Natural killer cell (primary cell): ENCODE results near the gene ERVK3-1. TPM values are rescaled to one million over a fixed set of nuclear protein-coding genes. Genes with fewer than 3 reads are reported as not detected.
A peak's percentile ranks its signal among the peaks of the same experiment; 100 is the strongest.

Experiments used
- ATAC-seq, 3 donors: fragments of 150-1000 bp in 2 of 3; fragments of 200-7000 bp in 1 of 3; cut with Tn5 transposase; 1 replicate in 1 of 3; 2 replicates in 2 of 3; pipeline ENCODE4 v1.10.0; 2021; ENCODE audit warnings: mild to moderate bottlenecking in 2 of 3, moderate library complexity in 2 of 3
- DNase-seq, 2 donors: peaks; one replicate each; pipeline versions ENCODE4 v3.0.0 to v3.0.0-alpha.2; 2013 to 2021; ENCODE audit warnings: mixed read lengths in 1 of 2
- H3K27ac ChIP-seq: one replicate; pipeline ENCODE4 v1.5.1; 2013; ENCODE audit warnings: mild to moderate bottlenecking, low read length
- H3K27me3 ChIP-seq: one replicate; pipeline ENCODE4 v1.6.1; 2013; ENCODE audit warnings: low read length; ENCODE audit not compliant: control insufficient read depth, insufficient read depth
- H3K36me3 ChIP-seq: one replicate; pipeline ENCODE4 v1.6.1; 2013; ENCODE audit warnings: low read length; ENCODE audit not compliant: control insufficient read depth, insufficient read depth
- H3K4me1 ChIP-seq: one replicate; pipeline ENCODE4 v1.6.1; 2013; ENCODE audit warnings: low read length; ENCODE audit not compliant: control insufficient read depth, insufficient read depth
- H3K4me3 ChIP-seq: one replicate; pipeline ENCODE4 v1.5.1; 2013; ENCODE audit warnings: low read length
- H3K9me3 ChIP-seq: one replicate; pipeline ENCODE4 v1.6.1; 2013; ENCODE audit warnings: low read length; ENCODE audit not compliant: control insufficient read depth, insufficient read depth
- H3K27ac Mint-ChIP-seq, 2 donors: one replicate each; pipeline ENCODE4 v1.8.0; 2022; ENCODE audit warnings: mild to moderate bottlenecking in 2 of 2, mixed read lengths in 2 of 2, moderate library complexity in 1 of 2
- H3K27me3 Mint-ChIP-seq, 2 donors: one replicate each; pipeline ENCODE4 v1.8.0; 2022; ENCODE audit warnings: low read depth in 2 of 2, mixed read lengths in 2 of 2
- H3K36me3 Mint-ChIP-seq: one replicate; pipeline ENCODE4 v1.8.0; 2022; ENCODE audit warnings: mixed read lengths
- H3K4me1 Mint-ChIP-seq, 2 donors: one replicate each; pipeline ENCODE4 v1.8.0; 2022; ENCODE audit warnings: mixed read lengths in 2 of 2
- H3K4me3 Mint-ChIP-seq: one replicate; pipeline ENCODE4 v1.8.0; 2022; ENCODE audit warnings: mild to moderate bottlenecking, moderate library complexity, mixed read lengths
- H3K9me3 Mint-ChIP-seq, 2 donors: one replicate each; pipeline ENCODE4 v1.8.0; 2022; ENCODE audit warnings: mixed read lengths in 2 of 2
- CTCF ChIP-seq: fragments of 200-600 bp; IDR thresholded peaks from one replicate; pipeline ENCODE4 v1.8.0; 2022; ENCODE audit warnings: antibody characterized with exemption
- WGBS: methylation state at CpG from one replicate; pipeline ENCODE4 v1.1.7; 2013; ENCODE audit warnings: missing lambda C conversion rate; ENCODE audit not compliant: insufficient coverage; 5-methylcytosine and 5-hydroxymethylcytosine counted together
- intact Hi-C: fragments of 100-400 bp; cut with micrococcal nuclease; formaldehyde crosslinking; loops from one replicate; pipeline ENCODE4 v1.14.2; 2022
- total RNA-seq, 4 donors: library from RNA; stranded (reverse); fragments of 120-200 nt in 1 of 4; gene quantifications; one replicate each; pipeline versions ENCODE4 v1.2.3 to v1.2.4, GENCODE V29; 2013 to 2022

The ERVK3-1 gene
- total RNA-seq, 3 donors from 2014 or later (not counting 1 experiment from before 2014, with no cell fraction given): 96.1 to 142 (median 119) TPM

DNA sequence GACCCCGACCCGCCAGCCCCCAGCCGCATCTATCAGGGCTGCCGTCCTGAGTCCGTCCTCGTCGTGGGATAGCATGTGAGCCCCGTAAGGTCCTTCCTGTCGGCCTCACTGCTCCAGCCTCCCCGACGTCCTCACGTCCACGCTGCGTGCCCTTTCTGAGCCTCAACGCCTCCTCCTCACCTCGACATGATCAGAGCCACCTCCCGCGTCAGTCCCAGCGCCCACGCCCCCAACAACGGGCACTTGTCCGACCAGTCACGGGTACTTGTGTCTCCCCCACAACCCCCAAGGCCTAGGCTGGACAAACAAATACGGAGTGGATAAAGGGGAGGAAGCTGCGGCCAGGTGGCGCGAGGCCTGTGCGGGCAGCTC, 56.7 kb downstream of the ERVK3-1 start:
- 6% methylated on average over 28 of the region's 28 CpGs for WGBS
- DNase-seq (no peak), ATAC-seq (peak; percentile 1 to 31 (median 13))

GRCh38 chr19:58362272-58362994, 57.3 kb downstream of the ERVK3-1 start, which contains the start of gene ZNF497:
TSS of gene ZNF497 (minus strand) at chr19:58362751. CDS start at chr19:58357635, 5,116 bp downstream.
- H3K27ac ChIP-seq: peak within 1 kb of the TSS; percentile 84
- DNase-seq: peak; percentile 96 to 99
- no peaks in the 10 kb centered on the region for H3K36me3 Mint-ChIP-seq
- H3K9me3 ChIP-seq: no peaks in the 10 kb centered on the region
- H3K27me3 Mint-ChIP-seq: no peaks in the 10 kb centered on the region
- H3K27ac Mint-ChIP-seq: peak within 1 kb of the TSS; percentile 91 to 95
- peaks cover 13 to 20% of the 10 kb centered on the region in 2 donors for H3K4me1 Mint-ChIP-seq
- under 1% methylated on average over 74 of the region's 74 CpGs for WGBS
- peak within 1 kb of the TSS; percentile 97 for H3K4me3 Mint-ChIP-seq
- H3K27me3 ChIP-seq: no peaks in the 10 kb centered on the region
- no peak for TF ChIP-seq CTCF
- H3K4me3 ChIP-seq: peak within 1 kb of the TSS; percentile 59
- no peaks in the 10 kb centered on the region for H3K36me3 ChIP-seq
- H3K9me3 Mint-ChIP-seq: no peaks in the 10 kb centered on the region
- ATAC-seq: peak; percentile 82 to 92 (median 86)
- H3K4me1 ChIP-seq: peaks cover 18% of the 10 kb centered on the region
- intact Hi-C loops: loop anchor here (1.0 kb wide), 3 partner anchors 35 to 57 kb away; partner anchors contain the start of gene ERVK3-1

More for the DNA sequence above, 56.7 kb downstream of the ERVK3-1 start:
- intact Hi-C loops: loop anchor here (1.0 kb wide), 3 partner anchors 35 to 57 kb away; partner anchors contain the start of gene ERVK3-1
- Histone ChIP-seq H3K4me3 (peak overlapping the region; percentile 59), H3K27ac (peak overlapping the region; percentile 84), H3K27me3 (no peaks in the 10 kb centered on the region), H3K9me3 (no peaks in the 10 kb centered on the region), H3K36me3 (no peaks in the 10 kb centered on the region), H3K4me1 (peaks cover 22% of the 10 kb centered on the region)
- Mint-ChIP-seq H3K4me3 (peak overlapping the region; percentile 97), H3K9me3 (no peaks in the 10 kb centered on the region), H3K27me3 (no peaks in the 10 kb centered on the region), H3K4me1 (peaks cover 13 to 20% of the 10 kb centered on the region in 2 donors), H3K27ac (peak overlapping the region; percentile 91 to 95), H3K36me3 (no peaks in the 10 kb centered on the region)
- no peak for TF ChIP-seq CTCF

DNA sequence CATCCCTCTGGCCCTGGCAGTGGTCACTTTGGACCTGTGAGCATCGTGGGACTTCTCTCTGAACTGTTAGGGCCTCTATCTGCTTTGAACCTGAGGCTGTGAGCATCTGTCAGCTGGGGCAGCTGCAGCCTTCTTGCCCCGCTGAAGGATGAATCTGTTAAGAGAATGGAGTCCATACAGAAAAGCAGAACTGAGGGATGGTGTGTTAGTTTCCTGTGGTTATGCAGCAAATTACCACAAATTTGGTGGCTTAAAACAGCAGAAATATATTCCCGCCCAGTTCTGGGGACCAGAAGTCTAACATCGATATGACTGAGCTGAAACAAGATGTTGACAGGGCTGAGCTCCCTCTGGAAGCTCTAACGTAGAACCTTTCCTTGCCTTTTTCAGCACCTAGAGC, 59.0 kb downstream of the ERVK3-1 start:
- Mint-ChIP-seq H3K4me3 (peak overlapping the region; percentile 35), H3K4me1 (peaks cover 13% of the 10 kb centered on the region in 2 donors), H3K9me3 (no peaks in the 10 kb centered on the region), H3K27ac (no peak overlapping the region), H3K27me3 (no peaks in the 10 kb centered on the region), H3K36me3 (no peaks in the 10 kb centered on the region)
- Histone ChIP-seq H3K27me3 (no peaks in the 10 kb centered on the region), H3K4me3 (no peak overlapping the region), H3K27ac (no peak overlapping the region), H3K36me3 (no peaks in the 10 kb centered on the region), H3K4me1 (peaks cover 14% of the 10 kb centered on the region), H3K9me3 (no peaks in the 10 kb centered on the region)
- ATAC-seq (no peak), DNase-seq (no peak)
- TF ChIP-seq CTCF: no peak
- intact Hi-C loops: no loop called here
- WGBS: 24% methylated on average over 5 of the region's 5 CpGs

Other genes with a start within 250 kb of the ERVK3-1 start
- gene ZNF135, start 246.1 kb upstream of the ERVK3-1 start, total RNA-seq: 1 to 10 TPM; 1.6 to 4.3 (median 4.3) TPM
- gene ZSCAN18, start 207.1 kb upstream of the ERVK3-1 start, total RNA-seq: 10 to 100 TPM; 29.9 to 42.7 (median 35.9) TPM
- gene ZNF329, start 154.6 kb upstream of the ERVK3-1 start, total RNA-seq: 10 to 100 TPM; 13.0 to 14.9 (median 14.4) TPM
- 10 to 100 TPM; 25.5 to 33.0 (median 30.1) TPM for gene ZNF274, start 122.3 kb upstream of the ERVK3-1 start, total RNA-seq
- 10 to 100 TPM; 21.9 to 31.5 (median 21.9) TPM for gene ZNF544, start 76.5 kb upstream of the ERVK3-1 start, total RNA-seq
- gene ZNF8, start 26.4 kb upstream of the ERVK3-1 start, total RNA-seq: 1 to 10 TPM; 6.4 to 8.7 (median 7.7) TPM
- gene ZSCAN22, start 21.6 kb downstream of the ERVK3-1 start, total RNA-seq: 1 to 10 TPM; 2.9 to 4.8 (median 3.2) TPM
- 10 to 100 TPM in 1 of 3 donors, 1 to 10 TPM in 2; 2.0 to 10.6 (median 3.5) TPM for gene A1BG, start 48.1 kb downstream of the ERVK3-1 start, total RNA-seq
- gene ZNF497, start 57.4 kb downstream of the ERVK3-1 start, total RNA-seq: under 1 TPM; 0.40 to 0.61 (median 0.60) TPM
- gene ZNF837, start 75.7 kb downstream of the ERVK3-1 start, total RNA-seq: 1 to 10 TPM in 2 of 3 donors, under 1 TPM in 1; 0.63 to 1.4 (median 1.3) TPM
- 100 to 1,000 TPM; 406 to 580 (median 525) TPM for gene RPS5, start 81.9 kb downstream of the ERVK3-1 start, total RNA-seq
- under 1 TPM in 1 of 3 donors, not detected in 2; 0.39 TPM for gene RNF225, start 90.3 kb downstream of the ERVK3-1 start, total RNA-seq
- 1 to 10 TPM; 1.6 to 3.9 (median 2.8) TPM for gene ZNF584, start 103.3 kb downstream of the ERVK3-1 start, total RNA-seq
- 1 to 10 TPM in 2 of 3 donors, under 1 TPM in 1; 0.88 to 1.6 (median 1.5) TPM for gene ZNF132, start 134.8 kb downstream of the ERVK3-1 start, total RNA-seq
- gene ZNF324B, start 146.2 kb downstream of the ERVK3-1 start, total RNA-seq: 10 to 100 TPM; 10.4 to 11.4 (median 11.4) TPM
- 10 to 100 TPM; 21.3 to 23.7 (median 23.3) TPM for gene ZNF324, start 161.7 kb downstream of the ERVK3-1 start, total RNA-seq
- gene ZNF446, start 171.0 kb downstream of the ERVK3-1 start, total RNA-seq: 10 to 100 TPM; 11.9 to 14.5 (median 13.5) TPM
- 1 to 10 TPM; 4.6 to 7.0 (median 4.7) TPM for gene SLC27A5, start 206.6 kb downstream of the ERVK3-1 start, total RNA-seq
- gene ZBTB45, start 214.4 kb downstream of the ERVK3-1 start, total RNA-seq: 10 to 100 TPM in 1 of 3 donors, 1 to 10 TPM in 2; 9.6 to 12.6 (median 9.8) TPM
- gene TRIM28, start 238.7 kb downstream of the ERVK3-1 start, total RNA-seq: 100 to 1,000 TPM; 330 to 451 (median 408) TPM
- 10 to 100 TPM; 82.7 to 95.7 (median 94.7) TPM for gene CHMP2A, start 249.7 kb downstream of the ERVK3-1 start, total RNA-seq